ENCODE data around the gene C15orf61.

- TF ChIP-seq CTCF (conservative IDR thresholded peaks at IDR 0.05; ENCODE audit: low read depth, low read length): no peak
- no peak for TF ChIP-seq EZH2 (IDR thresholded peaks at IDR 0.05; ENCODE audit: low read length, unreplicated experiment)
- TF ChIP-seq EZH2phosphoT487 (IDR thresholded peaks at IDR 0.05; ENCODE audit: borderline replicate concordance, low read length): no peak
These were observed 456 bp upstream of the C15orf61 start for GRCh38 chr15:67520321-67521028.
